Liver (tissue), 9 donors: ENCODE results near the gene PLEKHA3. TPM values are rescaled to one million over a fixed set of nuclear protein-coding genes. Genes with fewer than 3 reads are reported as not detected.

Experiments
- DNase-seq: peaks from one replicate; pipeline ENCODE4 v3.0.0-alpha.2; 2017; ENCODE audit warnings: low spot score
- H3K27ac ChIP-seq, 2 donors: one replicate each; pipeline ENCODE4 v1.7.0; 2013; ENCODE audit warnings: inconsistent platforms in 2 of 2, low read length in 2 of 2, control low read depth in 1 of 2, low read depth in 1 of 2, mild to moderate bottlenecking in 1 of 2
- H3K27me3 ChIP-seq, 4 donors: one replicate each; pipeline versions ENCODE4 v1.6.1 to v1.7.0; 2013; ENCODE audit warnings: low read length in 3 of 4, inconsistent platforms in 1 of 4, mild to moderate bottlenecking in 1 of 4, moderate library complexity in 1 of 4; ENCODE audit not compliant: control insufficient read depth in 4 of 4, insufficient read depth in 4 of 4
- H3K36me3 ChIP-seq, 4 donors: one replicate each; pipeline versions ENCODE4 v1.6.1 to v1.7.0; 2013; ENCODE audit warnings: low read length in 3 of 4, mild to moderate bottlenecking in 3 of 4, low read depth in 1 of 4, moderate library complexity in 1 of 4; ENCODE audit not compliant: control insufficient read depth in 4 of 4, insufficient read depth in 3 of 4
- H3K4me1 ChIP-seq, 4 donors: one replicate each; pipeline versions ENCODE4 v1.6.1 to v1.7.0; 2013; ENCODE audit warnings: low read length in 3 of 4, mild to moderate bottlenecking in 3 of 4, moderate library complexity in 1 of 4; ENCODE audit not compliant: control insufficient read depth in 4 of 4, insufficient read depth in 4 of 4
- H3K4me3 ChIP-seq, 3 donors: one replicate each; pipeline versions ENCODE4 v1.6.1 to v1.7.0; 2013; ENCODE audit warnings: low read length in 3 of 3, control low read depth in 1 of 3, low read depth in 1 of 3, mild to moderate bottlenecking in 1 of 3
- H3K9ac ChIP-seq, 2 donors: one replicate each; pipeline ENCODE4 v1.7.0; 2013; ENCODE audit warnings: low read length in 2 of 2, mild to moderate bottlenecking in 2 of 2, moderate library complexity in 2 of 2, control low read depth in 1 of 2, low read depth in 1 of 2
- H3K9me3 ChIP-seq, 4 donors: one replicate each; pipeline versions ENCODE4 v1.6.1 to v1.7.0; 2013; ENCODE audit warnings: low read length in 3 of 4; ENCODE audit not compliant: control insufficient read depth in 4 of 4
- EGR1 ChIP-seq, 2 donors: IDR thresholded peaks; 2 replicates each; pipeline ENCODE4 v1.6.1; 2016 to 2018; ENCODE audit warnings: antibody characterized with exemption in 2 of 2, low read depth in 2 of 2
- GABPA ChIP-seq, 2 donors: IDR thresholded peaks in 1 of 2; conservative IDR thresholded peaks in 1 of 2; 2 replicates each; pipeline ENCODE4 v1.6.1; 2016; ENCODE audit warnings: antibody characterized with exemption in 2 of 2, mild to moderate bottlenecking in 1 of 2, moderate library complexity in 1 of 2
- HNF4A ChIP-seq, 2 donors: conservative IDR thresholded peaks; 2 replicates each; pipeline ENCODE4 v1.6.1; 2016; ENCODE audit warnings: antibody characterized with exemption in 2 of 2, mild to moderate bottlenecking in 2 of 2
- HNF4G ChIP-seq: IDR thresholded peaks from 2 replicates; pipeline ENCODE4 v1.6.1; 2016; ENCODE audit warnings: antibody characterized with exemption
- JUND ChIP-seq, 2 donors: IDR thresholded peaks; 2 replicates each; pipeline ENCODE4 v1.6.1; 2016; ENCODE audit warnings: antibody characterized with exemption in 2 of 2
- NR2F2 ChIP-seq: IDR thresholded peaks from 2 replicates; pipeline ENCODE4 v1.6.1; 2016; ENCODE audit warnings: antibody characterized with exemption
- RXRA ChIP-seq, 2 donors: IDR thresholded peaks; 2 replicates each; pipeline ENCODE4 v1.6.1; 2017 to 2018; ENCODE audit warnings: antibody characterized with exemption in 2 of 2, mild to moderate bottlenecking in 1 of 2
- SP1 ChIP-seq: IDR thresholded peaks from 2 replicates; pipeline ENCODE4 v1.6.1; 2018; ENCODE audit warnings: antibody characterized with exemption, mild to moderate bottlenecking
- TAF1 ChIP-seq: conservative IDR thresholded peaks from 2 replicates; pipeline ENCODE4 v1.6.1; 2016; ENCODE audit warnings: antibody characterized with exemption, mild to moderate bottlenecking
- WGBS: extraction: QIAGEN DNeasy Blood & Tissue Kit; methylation state at CpG from one replicate; pipeline ENCODE4 v1.1.7; 2013; 5-methylcytosine and 5-hydroxymethylcytosine counted together
- polyA plus RNA-seq, 2 donors: library from polyadenylated mRNA; stranded (reverse) in 1 of 2; unstranded in 1 of 2; fragments of 200-250 nt in 1 of 2; fragments of >200 nt in 1 of 2; fragmentation: Nextera tagmentation in 1 of 2; extraction: Ambion mirVana in 1 of 2; gene quantifications; one replicate each; pipeline versions ENCODE4 v1.2.1 to v1.2.3, GENCODE V29; 2013 to 2015
- total RNA-seq, 2 donors: library from RNA; depleted of rRNA; stranded (reverse); fragments of >200 nt; gene quantifications; one replicate each; pipeline ENCODE4 v1.2.3, GENCODE V29; 2014
- TF ChIP-seq, protein P1 (sequence below): fragments of 150-350 bp; IDR thresholded peaks from 2 replicates; pipeline ENCODE4 v1.5.1; 2017; ENCODE audit warnings: improper control_type of control experiment, low read depth, low read length; ENCODE audit not compliant: missing input control
- TF ChIP-seq, protein P2 (sequence below): IDR thresholded peaks from 2 replicates; pipeline ENCODE4 v1.6.1; 2016; ENCODE audit warnings: antibody characterized with exemption
- TF ChIP-seq, protein P3 (sequence below): IDR thresholded peaks from 2 replicates; pipeline ENCODE4 v1.6.1; 2016; ENCODE audit warnings: antibody characterized with exemption
- donor health status: healthy.
- donor health status: healthy.
- donor health status: healthy.
- donor health status: healthy.
- donor health status: healthy.

Gene PLEKHA3
- total and polyA plus RNA-seq, 4 donors, result 3.6 to 7.1 (median 6.1) TPM

DNA sequence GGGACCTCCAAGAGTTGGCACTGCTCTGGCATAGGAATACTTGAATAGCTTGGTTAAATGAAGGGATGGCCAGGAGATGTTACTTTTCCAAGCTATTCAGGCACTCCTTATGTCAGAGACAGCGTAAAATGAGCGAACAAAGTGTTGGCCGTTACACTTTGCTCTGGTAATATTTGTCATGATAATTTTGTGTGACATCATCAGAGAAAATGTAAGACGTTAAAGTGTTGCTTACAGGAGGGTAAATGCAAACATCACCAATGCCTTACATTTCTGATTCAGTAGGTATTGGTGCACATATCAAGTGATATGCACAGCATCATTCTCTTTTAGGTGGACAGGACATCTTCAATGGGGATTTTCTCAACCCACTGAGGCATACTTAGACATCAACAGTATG is 46.0 kb downstream of the PLEKHA3 start:
- no peak for DNase-seq
- no peak overlapping the region for H3K4me3 ChIP-seq
- no peak overlapping the region for H3K27ac ChIP-seq
- no peaks in the 10 kb centered on the region for H3K9me3 ChIP-seq
- H3K4me1 ChIP-seq, result peaks cover 0 to 10% (median 5%) of the 10 kb centered on the region in 4 donors
- no peak overlapping the region for H3K9ac ChIP-seq
- H3K27me3 ChIP-seq, result no peaks in the 10 kb centered on the region
- peaks cover 0 to 4% (median under 1%) of the 10 kb centered on the region in 4 donors for H3K36me3 ChIP-seq
- WGBS, result 96% methylated on average over 4 of the region's 4 CpGs
- TF ChIP-seq RXRA (IDR thresholded peaks at IDR 0.05), result no peak
- no peak for TF ChIP-seq JUND (IDR thresholded peaks at IDR 0.05)
- TF ChIP-seq HNF4G, result no peak
- TF ChIP-seq, protein P1, sequence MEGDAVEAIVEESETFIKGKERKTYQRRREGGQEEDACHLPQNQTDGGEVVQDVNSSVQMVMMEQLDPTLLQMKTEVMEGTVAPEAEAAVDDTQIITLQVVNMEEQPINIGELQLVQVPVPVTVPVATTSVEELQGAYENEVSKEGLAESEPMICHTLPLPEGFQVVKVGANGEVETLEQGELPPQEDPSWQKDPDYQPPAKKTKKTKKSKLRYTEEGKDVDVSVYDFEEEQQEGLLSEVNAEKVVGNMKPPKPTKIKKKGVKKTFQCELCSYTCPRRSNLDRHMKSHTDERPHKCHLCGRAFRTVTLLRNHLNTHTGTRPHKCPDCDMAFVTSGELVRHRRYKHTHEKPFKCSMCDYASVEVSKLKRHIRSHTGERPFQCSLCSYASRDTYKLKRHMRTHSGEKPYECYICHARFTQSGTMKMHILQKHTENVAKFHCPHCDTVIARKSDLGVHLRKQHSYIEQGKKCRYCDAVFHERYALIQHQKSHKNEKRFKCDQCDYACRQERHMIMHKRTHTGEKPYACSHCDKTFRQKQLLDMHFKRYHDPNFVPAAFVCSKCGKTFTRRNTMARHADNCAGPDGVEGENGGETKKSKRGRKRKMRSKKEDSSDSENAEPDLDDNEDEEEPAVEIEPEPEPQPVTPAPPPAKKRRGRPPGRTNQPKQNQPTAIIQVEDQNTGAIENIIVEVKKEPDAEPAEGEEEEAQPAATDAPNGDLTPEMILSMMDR, result no peak
- TF ChIP-seq SP1, result no peak
- no peak for TF ChIP-seq TAF1
- no peak for TF ChIP-seq EGR1 (IDR thresholded peaks at IDR 0.05; ENCODE audit: low read depth in 2 of 2)
- TF ChIP-seq, protein P2, sequence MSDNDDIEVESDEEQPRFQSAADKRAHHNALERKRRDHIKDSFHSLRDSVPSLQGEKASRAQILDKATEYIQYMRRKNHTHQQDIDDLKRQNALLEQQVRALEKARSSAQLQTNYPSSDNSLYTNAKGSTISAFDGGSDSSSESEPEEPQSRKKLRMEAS, result no peak
- TF ChIP-seq NR2F2, result no peak
- TF ChIP-seq GABPA (IDR thresholded peaks at IDR 0.05 in 1 of 2, conservative IDR thresholded peaks at IDR 0.05 in 1 of 2), result no peak

DNA sequence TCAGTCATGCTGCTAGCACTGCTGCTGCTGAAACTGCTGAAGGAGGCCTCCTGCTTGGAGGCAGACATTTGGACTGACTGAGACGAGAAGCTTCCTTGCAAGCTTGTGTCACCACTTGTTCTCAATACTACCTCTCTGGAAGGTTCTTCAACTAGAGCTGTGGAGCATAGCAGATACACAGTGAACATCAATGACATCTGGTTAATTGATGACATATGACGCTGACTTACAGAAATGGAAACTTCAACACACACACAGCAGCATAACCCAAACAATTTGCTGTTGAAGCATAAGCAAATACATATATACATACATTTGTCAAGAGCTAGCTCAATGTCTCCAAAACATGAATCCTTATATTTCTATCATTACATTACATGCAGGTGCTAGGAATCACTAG is 47.3 kb downstream of the PLEKHA3 start:
- 96% methylated on average over 2 of the region's 2 CpGs for WGBS
- H3K27ac ChIP-seq, result no peak overlapping the region

More for the DNA sequence above, 47.3 kb downstream of the PLEKHA3 start:
- Histone ChIP-seq H3K36me3 (peaks cover 0 to 10% (median 5%) of the 10 kb centered on the region in 4 donors), H3K27me3 (no peaks in the 10 kb centered on the region), H3K4me1 (peaks cover 0 to 10% (median 5%) of the 10 kb centered on the region in 4 donors), H3K9me3 (no peaks in the 10 kb centered on the region), H3K9ac (no peak overlapping the region), H3K4me3 (no peak overlapping the region)
- TF ChIP-seq, protein P1, result no peak
- TF ChIP-seq SP1, result no peak
- no peak for TF ChIP-seq NR2F2
- TF ChIP-seq EGR1 (IDR thresholded peaks at IDR 0.05; ENCODE audit: low read depth in 2 of 2), result no peak
- TF ChIP-seq, protein P3, sequence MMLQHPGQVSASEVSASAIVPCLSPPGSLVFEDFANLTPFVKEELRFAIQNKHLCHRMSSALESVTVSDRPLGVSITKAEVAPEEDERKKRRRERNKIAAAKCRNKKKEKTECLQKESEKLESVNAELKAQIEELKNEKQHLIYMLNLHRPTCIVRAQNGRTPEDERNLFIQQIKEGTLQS, result no peak
- TF ChIP-seq HNF4G, result no peak
- no peak for TF ChIP-seq GABPA (IDR thresholded peaks at IDR 0.05 in 1 of 2, conservative IDR thresholded peaks at IDR 0.05 in 1 of 2)
- TF ChIP-seq HNF4A (conservative IDR thresholded peaks at IDR 0.05), result no peak
- TF ChIP-seq RXRA (IDR thresholded peaks at IDR 0.05), result no peak
- no peak for DNase-seq
